ENCODE measurements around the gene ZNF319. TPM values are rescaled to one million over a fixed set of nuclear protein-coding genes. Genes with fewer than 3 reads are reported as not detected.

ZNF319 gene
- total and polyA plus RNA-seq, 2 of the 13 experiments (the other 11 are each of a cell fraction or from before 2014, with no cell fraction given): 2.4 to 3.6 TPM

DNA sequence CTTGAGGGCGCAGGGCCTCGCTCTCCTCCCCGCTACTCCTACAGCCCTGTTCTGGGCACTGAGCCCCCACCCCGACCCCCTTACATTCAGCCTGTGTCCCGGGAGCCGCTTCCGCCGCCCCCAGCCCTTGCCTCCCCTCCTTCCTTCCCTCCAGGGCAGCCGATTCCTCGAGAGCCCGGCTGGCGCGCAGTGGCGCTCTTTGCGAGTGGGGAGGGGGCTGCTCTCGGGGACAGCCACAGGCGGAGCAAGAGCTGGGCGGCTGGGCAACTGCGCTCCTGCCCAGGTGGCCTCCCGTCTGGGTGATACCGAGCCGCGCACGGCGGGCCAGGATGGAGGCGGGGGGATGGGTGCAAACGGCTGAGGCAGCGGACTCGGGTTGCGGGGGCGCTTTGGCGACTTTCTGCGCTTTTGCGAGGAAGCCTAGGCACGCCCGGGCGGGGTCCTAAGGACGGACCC, 26.3 kb upstream of the ZNF319 start (continued):
- TF ChIP-seq, protein P1, sequence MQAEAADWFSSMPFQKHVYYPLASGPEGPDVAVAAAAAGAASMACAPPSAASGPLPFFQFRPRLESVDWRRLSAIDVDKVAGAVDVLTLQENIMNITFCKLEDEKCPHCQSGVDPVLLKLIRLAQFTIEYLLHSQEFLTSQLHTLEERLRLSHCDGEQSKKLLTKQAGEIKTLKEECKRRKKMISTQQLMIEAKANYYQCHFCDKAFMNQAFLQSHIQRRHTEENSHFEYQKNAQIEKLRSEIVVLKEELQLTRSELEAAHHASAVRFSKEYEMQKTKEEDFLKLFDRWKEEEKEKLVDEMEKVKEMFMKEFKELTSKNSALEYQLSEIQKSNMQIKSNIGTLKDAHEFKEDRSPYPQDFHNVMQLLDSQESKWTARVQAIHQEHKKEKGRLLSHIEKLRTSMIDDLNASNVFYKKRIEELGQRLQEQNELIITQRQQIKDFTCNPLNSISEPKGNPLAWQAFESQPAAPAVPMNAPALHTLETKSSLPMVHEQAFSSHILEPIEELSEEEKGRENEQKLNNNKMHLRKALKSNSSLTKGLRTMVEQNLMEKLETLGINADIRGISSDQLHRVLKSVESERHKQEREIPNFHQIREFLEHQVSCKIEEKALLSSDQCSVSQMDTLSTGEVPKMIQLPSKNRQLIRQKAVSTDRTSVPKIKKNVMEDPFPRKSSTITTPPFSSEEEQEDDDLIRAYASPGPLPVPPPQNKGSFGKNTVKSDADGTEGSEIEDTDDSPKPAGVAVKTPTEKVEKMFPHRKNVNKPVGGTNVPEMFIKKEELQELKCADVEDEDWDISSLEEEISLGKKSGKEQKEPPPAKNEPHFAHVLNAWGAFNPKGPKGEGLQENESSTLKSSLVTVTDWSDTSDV (CRISPR knock-in tag; IDR thresholded peaks at IDR 0.05): no peak
- TF ChIP-seq, protein P2, sequence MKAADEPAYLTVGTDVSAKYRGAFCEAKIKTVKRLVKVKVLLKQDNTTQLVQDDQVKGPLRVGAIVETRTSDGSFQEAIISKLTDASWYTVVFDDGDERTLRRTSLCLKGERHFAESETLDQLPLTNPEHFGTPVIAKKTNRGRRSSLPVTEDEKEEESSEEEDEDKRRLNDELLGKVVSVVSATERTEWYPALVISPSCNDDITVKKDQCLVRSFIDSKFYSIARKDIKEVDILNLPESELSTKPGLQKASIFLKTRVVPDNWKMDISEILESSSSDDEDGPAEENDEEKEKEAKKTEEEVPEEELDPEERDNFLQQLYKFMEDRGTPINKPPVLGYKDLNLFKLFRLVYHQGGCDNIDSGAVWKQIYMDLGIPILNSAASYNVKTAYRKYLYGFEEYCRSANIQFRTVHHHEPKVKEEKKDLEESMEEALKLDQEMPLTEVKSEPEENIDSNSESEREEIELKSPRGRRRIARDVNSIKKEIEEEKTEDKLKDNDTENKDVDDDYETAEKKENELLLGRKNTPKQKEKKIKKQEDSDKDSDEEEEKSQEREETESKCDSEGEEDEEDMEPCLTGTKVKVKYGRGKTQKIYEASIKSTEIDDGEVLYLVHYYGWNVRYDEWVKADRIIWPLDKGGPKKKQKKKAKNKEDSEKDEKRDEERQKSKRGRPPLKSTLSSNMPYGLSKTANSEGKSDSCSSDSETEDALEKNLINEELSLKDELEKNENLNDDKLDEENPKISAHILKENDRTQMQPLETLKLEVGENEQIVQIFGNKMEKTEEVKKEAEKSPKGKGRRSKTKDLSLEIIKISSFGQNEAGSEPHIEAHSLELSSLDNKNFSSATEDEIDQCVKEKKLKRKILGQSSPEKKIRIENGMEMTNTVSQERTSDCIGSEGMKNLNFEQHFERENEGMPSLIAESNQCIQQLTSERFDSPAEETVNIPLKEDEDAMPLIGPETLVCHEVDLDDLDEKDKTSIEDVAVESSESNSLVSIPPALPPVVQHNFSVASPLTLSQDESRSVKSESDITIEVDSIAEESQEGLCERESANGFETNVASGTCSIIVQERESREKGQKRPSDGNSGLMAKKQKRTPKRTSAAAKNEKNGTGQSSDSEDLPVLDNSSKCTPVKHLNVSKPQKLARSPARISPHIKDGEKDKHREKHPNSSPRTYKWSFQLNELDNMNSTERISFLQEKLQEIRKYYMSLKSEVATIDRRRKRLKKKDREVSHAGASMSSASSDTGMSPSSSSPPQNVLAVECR (CRISPR knock-in tag; IDR thresholded peaks at IDR 0.05; ENCODE audit: borderline replicate concordance): peak; percentile 50; the same call in 1 of the 2 replicates
- TF ChIP-seq, protein P3, sequence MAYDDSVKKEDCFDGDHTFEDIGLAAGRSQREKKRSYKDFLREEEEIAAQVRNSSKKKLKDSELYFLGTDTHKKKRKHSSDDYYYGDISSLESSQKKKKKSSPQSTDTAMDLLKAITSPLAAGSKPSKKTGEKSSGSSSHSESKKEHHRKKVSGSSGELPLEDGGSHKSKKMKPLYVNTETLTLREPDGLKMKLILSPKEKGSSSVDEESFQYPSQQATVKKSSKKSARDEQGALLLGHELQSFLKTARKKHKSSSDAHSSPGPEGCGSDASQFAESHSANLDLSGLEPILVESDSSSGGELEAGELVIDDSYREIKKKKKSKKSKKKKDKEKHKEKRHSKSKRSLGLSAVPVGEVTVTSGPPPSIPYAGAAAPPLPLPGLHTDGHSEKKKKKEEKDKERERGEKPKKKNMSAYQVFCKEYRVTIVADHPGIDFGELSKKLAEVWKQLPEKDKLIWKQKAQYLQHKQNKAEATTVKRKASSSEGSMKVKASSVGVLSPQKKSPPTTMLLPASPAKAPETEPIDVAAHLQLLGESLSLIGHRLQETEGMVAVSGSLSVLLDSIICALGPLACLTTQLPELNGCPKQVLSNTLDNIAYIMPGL (CRISPR knock-in tag; IDR thresholded peaks at IDR 0.05; ENCODE audit: borderline replicate concordance in 1 of 2, low read depth in 1 of 2): peak in 1 of 2 experiments; percentile 74; a peak in 2 of 4 replicates
- TF ChIP-seq ZNF788 (CRISPR knock-in tag; IDR thresholded peaks at IDR 0.05; ENCODE audit: borderline replicate concordance) (peak; percentile 28; the same call in 1 of the 2 replicates), BCL6 (CRISPR knock-in tag; IDR thresholded peaks at IDR 0.05) (peak; percentile 97), ZBTB7A (CRISPR knock-in tag; IDR thresholded peaks at IDR 0.05) (peak; percentile 70; the same call in 1 of the 2 replicates), GLI4 (CRISPR knock-in tag; IDR thresholded peaks at IDR 0.05; ENCODE audit: borderline replicate concordance) (peak; percentile 87; the same call in 1 of the 2 replicates), ZNF768 (CRISPR knock-in tag; IDR thresholded peaks at IDR 0.05) (0 out of 2 replicates have a peak, but pooled peaks have one; percentile 0), ISL2 (CRISPR knock-in tag; IDR thresholded peaks at IDR 0.05) (0 out of 2 replicates have a peak, but pooled peaks have one; percentile 37), ZNF354B (CRISPR knock-in tag; IDR thresholded peaks at IDR 0.05) (no peak), ZNF335 (CRISPR knock-in tag; IDR thresholded peaks at IDR 0.05) (no peak)
- TF ChIP-seq, protein P4, sequence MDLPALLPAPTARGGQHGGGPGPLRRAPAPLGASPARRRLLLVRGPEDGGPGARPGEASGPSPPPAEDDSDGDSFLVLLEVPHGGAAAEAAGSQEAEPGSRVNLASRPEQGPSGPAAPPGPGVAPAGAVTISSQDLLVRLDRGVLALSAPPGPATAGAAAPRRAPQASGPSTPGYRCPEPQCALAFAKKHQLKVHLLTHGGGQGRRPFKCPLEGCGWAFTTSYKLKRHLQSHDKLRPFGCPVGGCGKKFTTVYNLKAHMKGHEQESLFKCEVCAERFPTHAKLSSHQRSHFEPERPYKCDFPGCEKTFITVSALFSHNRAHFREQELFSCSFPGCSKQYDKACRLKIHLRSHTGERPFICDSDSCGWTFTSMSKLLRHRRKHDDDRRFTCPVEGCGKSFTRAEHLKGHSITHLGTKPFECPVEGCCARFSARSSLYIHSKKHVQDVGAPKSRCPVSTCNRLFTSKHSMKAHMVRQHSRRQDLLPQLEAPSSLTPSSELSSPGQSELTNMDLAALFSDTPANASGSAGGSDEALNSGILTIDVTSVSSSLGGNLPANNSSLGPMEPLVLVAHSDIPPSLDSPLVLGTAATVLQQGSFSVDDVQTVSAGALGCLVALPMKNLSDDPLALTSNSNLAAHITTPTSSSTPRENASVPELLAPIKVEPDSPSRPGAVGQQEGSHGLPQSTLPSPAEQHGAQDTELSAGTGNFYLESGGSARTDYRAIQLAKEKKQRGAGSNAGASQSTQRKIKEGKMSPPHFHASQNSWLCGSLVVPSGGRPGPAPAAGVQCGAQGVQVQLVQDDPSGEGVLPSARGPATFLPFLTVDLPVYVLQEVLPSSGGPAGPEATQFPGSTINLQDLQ (CRISPR knock-in tag; IDR thresholded peaks at IDR 0.05): 0 out of 2 replicates have a peak, but pooled peaks have one; percentile 53
- TF ChIP-seq, protein P5, sequence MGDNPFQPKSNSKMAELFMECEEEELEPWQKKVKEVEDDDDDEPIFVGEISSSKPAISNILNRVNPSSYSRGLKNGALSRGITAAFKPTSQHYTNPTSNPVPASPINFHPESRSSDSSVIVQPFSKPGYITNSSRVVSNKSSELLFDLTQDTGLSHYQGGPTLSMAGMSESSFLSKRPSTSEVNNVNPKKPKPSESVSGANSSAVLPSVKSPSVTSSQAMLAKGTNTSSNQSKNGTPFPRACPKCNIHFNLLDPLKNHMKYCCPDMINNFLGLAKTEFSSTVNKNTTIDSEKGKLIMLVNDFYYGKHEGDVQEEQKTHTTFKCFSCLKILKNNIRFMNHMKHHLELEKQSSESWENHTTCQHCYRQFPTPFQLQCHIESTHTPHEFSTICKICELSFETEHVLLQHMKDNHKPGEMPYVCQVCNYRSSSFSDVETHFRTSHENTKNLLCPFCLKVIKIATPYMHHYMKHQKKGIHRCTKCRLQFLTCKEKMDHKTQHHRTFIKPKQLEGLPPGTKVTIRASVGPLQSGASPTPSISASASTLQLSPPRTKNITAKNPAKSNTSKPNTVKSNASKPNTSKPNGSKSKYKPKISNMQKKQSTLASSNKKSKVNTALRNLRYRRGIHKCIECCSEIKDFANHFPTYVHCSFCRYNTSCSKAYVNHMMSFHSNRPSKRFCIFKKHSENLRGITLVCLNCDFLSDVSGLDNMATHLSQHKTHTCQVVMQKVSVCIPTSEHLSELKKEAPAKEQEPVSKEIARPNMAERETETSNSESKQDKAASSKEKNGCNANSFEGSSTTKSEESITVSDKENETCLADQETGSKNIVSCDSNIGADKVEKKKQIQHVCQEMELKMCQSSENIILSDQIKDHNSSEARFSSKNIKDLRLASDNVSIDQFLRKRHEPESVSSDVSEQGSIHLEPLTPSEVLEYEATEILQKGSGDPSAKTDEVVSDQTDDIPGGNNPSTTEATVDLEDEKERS (CRISPR knock-in tag; IDR thresholded peaks at IDR 0.05): 0 out of 2 replicates have a peak, but pooled peaks have one; percentile 20
